A673 (cell line): ENCODE results near the gene MRPS33. TPM values are rescaled to one million over a fixed set of nuclear protein-coding genes. Genes with fewer than 3 reads are reported as not detected.

ENCODE experiments used
- BruUV-seq: library from RNA; stranded (reverse); fragments of 400-500 nt; replicated peaks from 2 replicates; lab custom pipeline; 2021; lab: Mats Ljungman, UMichigan
- CTCF ChIA-PET: fragments of 300-600 bp; sonication (Branson Sonifier 250); formaldehyde crosslinking; loops from one replicate; lab custom pipeline; 2022; ENCODE audit warnings: antibody characterized with exemption; lab: Charles Lee
- POLR2A ChIA-PET: fragments of 300-600 bp; sonication (Branson Sonifier 250); formaldehyde crosslinking; loops from one replicate; lab custom pipeline; 2022; ENCODE audit warnings: antibody characterized with exemption; ENCODE audit not compliant: low non-redundant PET; lab: Charles Lee
- DNase-seq: peaks from one replicate; pipeline ENCODE4 v3.0.0-alpha.2; 2015; ENCODE audit warnings: low spot score
- H3K27ac ChIP-seq: fragments of 200-600 bp; sonication (generic); 2 replicates; pipeline ENCODE4 v1.5.1; 2016; ENCODE audit warnings: mixed run types, low read depth, mild to moderate bottlenecking, mixed read lengths, antibody characterized with exemption, low read length; ENCODE audit not compliant: poor library complexity, severe bottlenecking
- H3K27me3 ChIP-seq: fragments of 200-600 bp; sonication (generic); replicated peaks from 2 replicates; pipeline ENCODE4 v1.6.1; 2017; ENCODE audit warnings: mixed run types, low read depth, mild to moderate bottlenecking, mixed read lengths, antibody characterized with exemption, low read length; ENCODE audit not compliant: insufficient read depth, poor library complexity
- H3K36me3 ChIP-seq: fragments of 200-600 bp; sonication (generic); 2 replicates; pipeline ENCODE4 v1.6.1; 2016; ENCODE audit warnings: mixed run types, mild to moderate bottlenecking, mixed read lengths, antibody characterized with exemption, low read length; ENCODE audit not compliant: insufficient read depth, poor library complexity, severe bottlenecking
- H3K4me1 ChIP-seq: fragments of 200-600 bp; sonication (generic); 2 replicates; pipeline ENCODE4 v1.6.1; 2017; ENCODE audit warnings: mixed run types, mild to moderate bottlenecking, mixed read lengths, antibody characterized with exemption, low read length; ENCODE audit not compliant: insufficient read depth, poor library complexity, severe bottlenecking
- H3K4me3 ChIP-seq: fragments of 200-600 bp; sonication (generic); 2 replicates; pipeline ENCODE4 v1.5.1; 2016; ENCODE audit warnings: low read depth, mixed run types, mild to moderate bottlenecking, mixed read lengths, low read length; ENCODE audit not compliant: poor library complexity, severe bottlenecking
- H3K9me3 ChIP-seq: fragments of 200-600 bp; sonication (generic); 2 replicates; pipeline ENCODE4 v1.6.1; 2016; ENCODE audit warnings: mixed run types, low read depth, mild to moderate bottlenecking, mixed read lengths, antibody characterized with exemption, low read length; ENCODE audit not compliant: poor library complexity, severe bottlenecking
- CTCF ChIP-seq: fragments of 300-800, 200-600 bp; sonication (generic); conservative IDR thresholded peaks from 2 replicates; pipeline ENCODE4 v1.5.1; 2017; ENCODE audit warnings: low read depth, mild to moderate bottlenecking, antibody characterized with exemption, low read length, moderate library complexity, mixed read lengths
- EZH2 ChIP-seq: fragments of 200-600 bp; sonication (generic); IDR thresholded peaks from 2 replicates; pipeline ENCODE4 v1.6.1; 2017; ENCODE audit warnings: borderline replicate concordance, low read depth, mild to moderate bottlenecking, mixed read lengths, antibody characterized with exemption, low read length; ENCODE audit not compliant: poor library complexity, severe bottlenecking
- intact Hi-C: fragments of 100-400 bp; cut with micrococcal nuclease; formaldehyde crosslinking; loops from one replicate; pipeline ENCODE4 v1.10.0; 2022; ENCODE audit not compliant: unreplicated experiment
- total RNA-seq: library from RNA; stranded (reverse); gene quantifications from 2 replicates; pipeline ENCODE4 v1.2.3, GENCODE V29; 2021

Gene MRPS33
- total RNA-seq, 1 experiment from 2014 or later: 66.0 TPM

GRCh38 chr7:140981951-140982350 is 32.8 kb downstream of the MRPS33 start:
- no TSS peak for BruUV-seq
- H3K27me3 ChIP-seq: no peaks in the 10 kb centered on the region
- ChIA-PET CTCF (no interaction called here), POLR2A (no interaction called here)
- H3K4me1 ChIP-seq: no peaks in the 10 kb centered on the region
- TF ChIP-seq CTCF (no peak), EZH2 (no peak)
- H3K4me3 ChIP-seq: no peak overlapping the region
- no peaks in the 10 kb centered on the region for H3K36me3 ChIP-seq
- no peak overlapping the region for H3K27ac ChIP-seq
- no peak for DNase-seq
- no peaks in the 10 kb centered on the region for H3K9me3 ChIP-seq
- intact Hi-C loops: loop anchor here (10.0 kb wide), 1 partner anchor 167 kb away; no protein-coding TSS in a partner anchor

DNA sequence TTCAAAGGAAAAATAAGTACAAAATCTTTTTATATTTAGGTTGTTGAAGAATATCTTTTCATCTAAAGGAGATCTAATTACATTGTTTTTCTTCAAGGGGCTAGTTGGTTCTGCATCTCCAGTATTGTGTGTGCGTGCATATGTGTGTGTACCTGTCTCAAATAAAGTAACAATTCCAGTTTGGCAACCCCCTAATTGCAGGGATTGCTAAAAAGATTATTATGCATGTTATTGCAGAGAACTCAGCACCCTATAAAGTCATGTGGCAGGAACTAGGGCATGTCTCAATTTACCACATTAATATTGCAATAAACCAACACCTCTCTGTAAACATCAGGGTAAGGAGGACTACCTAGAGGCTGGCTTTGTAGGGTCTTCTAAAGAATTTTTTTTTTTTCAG is 37.0 kb downstream of the MRPS33 start:
- POLR2A ChIA-PET: no interaction called here
- Histone ChIP-seq H3K27ac (no peak overlapping the region), H3K4me3 (no peak overlapping the region), H3K4me1 (no peaks in the 10 kb centered on the region), H3K36me3 (no peaks in the 10 kb centered on the region), H3K27me3 (no peaks in the 10 kb centered on the region), H3K9me3 (no peaks in the 10 kb centered on the region)
- TF ChIP-seq EZH2 (no peak), CTCF (no peak)
- no peak for DNase-seq
- intact Hi-C loops: no loop called here
- CTCF ChIA-PET: no interaction called here
- BruUV-seq: no TSS peak

DNA sequence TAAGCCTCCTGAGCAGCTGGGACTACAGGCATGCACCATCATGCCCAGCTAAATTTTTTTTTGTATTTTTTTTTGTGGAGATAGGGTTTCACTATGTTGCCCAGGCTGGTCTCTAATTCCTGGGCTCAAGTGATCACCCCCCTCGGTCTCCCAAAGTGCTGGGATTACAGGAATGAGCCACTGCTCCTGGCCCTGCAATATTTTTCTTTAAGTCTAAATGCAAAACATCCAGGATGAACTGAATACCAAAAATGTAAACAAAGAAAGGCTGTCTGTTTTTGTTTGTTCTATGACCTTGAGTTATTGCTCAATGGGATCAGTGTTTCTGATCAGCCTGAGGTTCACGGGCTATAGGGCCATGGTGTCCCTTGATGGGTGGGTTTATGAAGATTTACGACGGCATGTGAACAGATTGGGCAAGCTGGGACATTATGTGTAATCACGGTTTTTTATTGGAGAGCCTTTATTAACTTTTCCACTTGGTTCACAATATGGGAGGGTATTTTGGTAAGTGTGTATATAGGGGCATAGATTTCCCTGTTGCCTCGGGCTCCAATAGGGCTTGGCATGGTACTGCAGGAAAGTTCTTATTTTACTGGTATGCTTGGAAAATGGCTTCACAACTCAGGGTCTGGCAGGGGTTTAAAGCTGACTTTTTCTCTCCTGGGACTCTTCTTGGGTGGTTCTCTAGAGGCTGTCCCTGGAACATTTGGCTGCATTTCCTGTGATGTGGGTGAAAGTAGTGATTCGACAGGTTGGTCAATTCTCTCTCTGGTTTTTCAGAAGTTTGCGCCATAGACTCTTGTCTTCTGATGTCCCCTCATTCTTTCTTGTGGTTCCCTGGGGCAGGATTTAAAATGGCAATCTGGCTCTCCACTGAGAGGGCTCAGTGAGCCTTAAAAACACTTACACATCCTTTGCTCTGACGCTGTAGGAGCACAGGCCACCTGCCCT is 41.6 kb downstream of the MRPS33 start:
- CTCF ChIA-PET: no interaction called here
- H3K9me3 ChIP-seq: no peaks in the 10 kb centered on the region
- no TSS peak for BruUV-seq
- intact Hi-C loops: no loop called here
- H3K4me3 ChIP-seq: no peak overlapping the region
- TF ChIP-seq CTCF (no peak), EZH2 (no peak)
- H3K4me1 ChIP-seq: no peaks in the 10 kb centered on the region
- no peaks in the 10 kb centered on the region for H3K36me3 ChIP-seq
- DNase-seq: no peak
- POLR2A ChIA-PET: no interaction called here
- no peak overlapping the region for H3K27ac ChIP-seq
- H3K27me3 ChIP-seq: no peaks in the 10 kb centered on the region
